Psoas muscle (tissue), 8 donors: ENCODE data around the gene FNIP1. TPM values are rescaled to one million over a fixed set of nuclear protein-coding genes. Genes with fewer than 3 reads are reported as not detected.

ENCODE experiments used
- ATAC-seq, 4 donors: fragments of 200-7000 bp; cut with Tn5 transposase; one replicate each; pipeline ENCODE4 v1.9.1; 2020; ENCODE audit warnings: moderate library complexity in 3 of 4, mild to moderate bottlenecking in 2 of 4
- DNase-seq, 2 donors: peaks; one replicate each; pipeline ENCODE4 v3.0.0-alpha.2; 2020
- H3K27ac ChIP-seq: fragments of 200-600 bp; one replicate; pipeline ENCODE4 v1.8.0; 2022
- H3K27me3 ChIP-seq, 3 donors: fragments of 200-600 bp in 1 of 3; one replicate each; pipeline versions ENCODE4 v1.6.1 to v1.8.0; 2013 to 2022; ENCODE audit warnings: low read length in 2 of 3, mild to moderate bottlenecking in 2 of 3, moderate library complexity in 1 of 3; ENCODE audit not compliant: insufficient read depth in 3 of 3
- H3K36me3 ChIP-seq, 2 donors: fragments of 200-600 bp in 1 of 2; one replicate each; pipeline versions ENCODE4 v1.6.1 to v1.8.0; 2013 to 2022; ENCODE audit warnings: low read depth in 1 of 2, mild to moderate bottlenecking in 1 of 2, moderate library complexity in 1 of 2; ENCODE audit not compliant: insufficient read depth in 1 of 2
- H3K4me1 ChIP-seq: fragments of 200-600 bp; one replicate; pipeline ENCODE4 v1.8.0; 2022
- H3K4me3 ChIP-seq: fragments of 200-600 bp; one replicate; pipeline ENCODE4 v1.8.0; 2022; ENCODE audit warnings: mild to moderate bottlenecking
- H3K9me3 ChIP-seq: fragments of 200-600 bp; one replicate; pipeline ENCODE4 v1.8.0; 2022
- WGBS, 3 donors: extraction: QIAGEN DNeasy Blood & Tissue Kit; methylation state at CpG; one replicate each; pipeline versions ENCODE4 v1.1.6 to v1.1.7; 2013; 5-methylcytosine and 5-hydroxymethylcytosine counted together
- intact Hi-C, 2 donors: fragments of 100-400 bp; cut with DNase I; formaldehyde crosslinking; loops; one replicate each; pipeline versions ENCODE4 v1.11.0 to v1.14.2; 2022
- polyA plus RNA-seq, 3 donors: library from polyadenylated mRNA; stranded (reverse); fragments of 200-250 nt; gene quantifications; one replicate each; pipeline ENCODE4 v1.2.3, GENCODE V29; 2013
- total RNA-seq, 4 donors: library from RNA; stranded (reverse); fragmentation: NEBNext Ultra II Directional in 2 of 4; extraction: Animal tissue kit (Norgen Biotek cat#: 25700) in 2 of 4; gene quantifications; one replicate each; pipeline versions ENCODE4 v1.2.1 to v1.2.4, GENCODE V29; 2021 to 2023
- TF ChIP-seq, protein P1 (sequence below): fragments of 200-600 bp; IDR thresholded peaks from one replicate; pipeline ENCODE4 v1.8.0; 2022; ENCODE audit warnings: antibody characterized with exemption
- donor health status: healthy with polysubstance abuse.
- donor health status: DM: no; HTN: no; CAD: no; lungs with moderate emphysema.
- donor health status: Bipolar disorder and iron deficiency.
- donor health status: healthy.
- donor health status: DM: yes; HTN: yes; CAD: no.
- donor health status: DM: no; HTN: no; CAD: no.
- donor health status: DM: no; HTN: no; CAD: no.
- donor health status: DM: yes; HTN: yes; CAD: no.

Gene FNIP1
- total and polyA plus RNA-seq, 7 donors = 6.4 to 45.2 (median 25.0) TPM

- H3K36me3 ChIP-seq = no peaks in the 10 kb centered on the region
- intact Hi-C loops = loop anchor here in 1 of 2 donors (1.0 kb wide), 1 partner anchor 10 kb away; no protein-coding TSS in a partner anchor
- no peaks in the 10 kb centered on the region for H3K27me3 ChIP-seq
- H3K4me3 ChIP-seq = no peak overlapping the region
- 30 to 52% (median 34%) methylated on average over 2 of the region's 2 CpGs for WGBS, 3 donors
- H3K4me1 ChIP-seq = peaks cover 49% of the 10 kb centered on the region
- TF ChIP-seq, protein P1, sequence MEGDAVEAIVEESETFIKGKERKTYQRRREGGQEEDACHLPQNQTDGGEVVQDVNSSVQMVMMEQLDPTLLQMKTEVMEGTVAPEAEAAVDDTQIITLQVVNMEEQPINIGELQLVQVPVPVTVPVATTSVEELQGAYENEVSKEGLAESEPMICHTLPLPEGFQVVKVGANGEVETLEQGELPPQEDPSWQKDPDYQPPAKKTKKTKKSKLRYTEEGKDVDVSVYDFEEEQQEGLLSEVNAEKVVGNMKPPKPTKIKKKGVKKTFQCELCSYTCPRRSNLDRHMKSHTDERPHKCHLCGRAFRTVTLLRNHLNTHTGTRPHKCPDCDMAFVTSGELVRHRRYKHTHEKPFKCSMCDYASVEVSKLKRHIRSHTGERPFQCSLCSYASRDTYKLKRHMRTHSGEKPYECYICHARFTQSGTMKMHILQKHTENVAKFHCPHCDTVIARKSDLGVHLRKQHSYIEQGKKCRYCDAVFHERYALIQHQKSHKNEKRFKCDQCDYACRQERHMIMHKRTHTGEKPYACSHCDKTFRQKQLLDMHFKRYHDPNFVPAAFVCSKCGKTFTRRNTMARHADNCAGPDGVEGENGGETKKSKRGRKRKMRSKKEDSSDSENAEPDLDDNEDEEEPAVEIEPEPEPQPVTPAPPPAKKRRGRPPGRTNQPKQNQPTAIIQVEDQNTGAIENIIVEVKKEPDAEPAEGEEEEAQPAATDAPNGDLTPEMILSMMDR = no peak
- peaks cover 2% of the 10 kb centered on the region for H3K9me3 ChIP-seq
- ATAC-seq = no peak
- DNase-seq = no peak
- peak overlapping the region; percentile 48 for H3K27ac ChIP-seq
These were observed 36.0 kb downstream of the FNIP1 start for GRCh38 chr5:131760793-131761192.

- ATAC-seq (no peak), DNase-seq (no peak)
- peaks cover 47% of the 10 kb centered on the region for H3K4me1 ChIP-seq
- peak overlapping the region; percentile 88 for H3K27ac ChIP-seq
- intact Hi-C loops = loop anchor here in 1 of 2 donors (5.0 kb wide), 1 partner anchor 38 kb away; the partner anchor contains the start of gene FNIP1
- H3K36me3 ChIP-seq = no peaks in the 10 kb centered on the region
- TF ChIP-seq, protein P1 = no peak
- H3K9me3 ChIP-seq = peaks cover 2% of the 10 kb centered on the region
- WGBS, 3 donors = 96 to 100% (median 100%) methylated on average over 1 of the region's 1 CpG
- no peak overlapping the region for H3K4me3 ChIP-seq
- no peaks in the 10 kb centered on the region for H3K27me3 ChIP-seq
These were observed 37.1 kb downstream of the FNIP1 start for GRCh38 chr5:131759704-131760103.

DNA sequence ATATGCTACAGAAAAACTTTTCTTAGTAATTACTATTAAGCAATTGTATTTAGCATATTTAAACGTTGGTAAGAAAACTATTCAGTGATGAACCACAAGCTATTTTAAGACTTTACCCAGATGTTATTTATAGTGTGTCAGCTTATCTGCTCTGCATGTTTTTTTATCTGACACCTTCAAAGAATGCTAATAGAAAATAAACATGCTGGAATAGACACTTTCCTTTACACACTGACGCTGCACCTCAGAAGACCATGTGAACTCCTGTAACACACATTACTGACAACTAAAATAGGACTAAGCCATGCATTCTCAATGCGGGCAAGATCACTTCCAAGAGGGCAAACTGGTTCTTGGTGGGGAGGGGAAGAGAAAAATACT lies 38.3 kb downstream of the FNIP1 start:
- intact Hi-C loops = loop anchor here in 1 of 2 donors (5.0 kb wide), 1 partner anchor 39 kb away; the partner anchor contains the start of gene FNIP1
- no peak for DNase-seq
- Histone ChIP-seq H3K9me3 (no peaks in the 10 kb centered on the region), H3K4me3 (peak overlapping the region; percentile 31), H3K36me3 (no peaks in the 10 kb centered on the region), H3K27me3 (no peaks in the 10 kb centered on the region), H3K27ac (peak overlapping the region; percentile 88), H3K4me1 (peaks cover 58% of the 10 kb centered on the region)
- TF ChIP-seq, protein P1 = no peak
- ATAC-seq = peak; percentile 70 to 91 (median 86)
- 13 to 19% (median 17%) methylated on average over 3 of the region's 3 CpGs for WGBS, 3 donors

DNA sequence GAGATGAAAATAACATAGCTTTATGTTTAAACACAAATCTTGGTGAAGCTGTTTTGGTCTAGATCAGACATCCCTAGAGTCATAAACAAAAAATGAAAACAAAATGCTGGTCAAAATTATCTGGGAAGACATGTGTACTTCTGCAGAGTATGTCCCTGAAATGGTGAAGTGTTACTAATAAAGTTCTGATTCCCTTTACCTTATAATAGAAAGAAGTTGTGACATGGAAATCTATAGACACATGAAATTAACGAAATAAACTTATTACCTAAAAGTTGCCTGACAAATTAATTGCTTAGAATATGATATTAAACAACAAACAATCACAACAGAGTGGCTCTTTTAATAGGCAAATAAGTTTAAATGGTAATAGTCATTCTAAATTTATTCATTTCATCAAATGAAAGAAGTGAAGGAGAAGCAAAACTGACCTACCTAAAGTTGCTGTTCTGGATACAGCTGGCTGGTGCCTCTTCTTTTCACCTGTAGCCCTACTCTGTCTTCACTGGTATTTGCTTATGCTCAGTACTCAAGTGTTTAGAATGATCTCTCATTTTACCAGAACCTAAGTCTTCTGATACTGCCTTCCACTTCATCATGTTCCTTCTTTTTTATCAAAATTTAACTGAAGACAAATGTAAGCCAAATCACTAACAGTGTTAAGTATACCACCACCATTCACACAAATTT lies 38.8 kb downstream of the FNIP1 start:
- Histone ChIP-seq H3K4me3 (peak overlapping the region; percentile 31), H3K9me3 (no peaks in the 10 kb centered on the region), H3K27ac (peak overlapping the region; percentile 88), H3K4me1 (peaks cover 63% of the 10 kb centered on the region), H3K27me3 (no peaks in the 10 kb centered on the region), H3K36me3 (no peaks in the 10 kb centered on the region)
- WGBS, 3 donors = 86 to 94% (median 90%) methylated on average over 1 of the region's 1 CpG
- ATAC-seq = peak in 3 of 4 donors; percentile 33 to 58 (median 42)
- no peak for DNase-seq
- TF ChIP-seq, protein P1 = no peak
- intact Hi-C loops = loop anchor here in 1 of 2 donors (5.0 kb wide), 1 partner anchor 39 kb away; the partner anchor contains the start of gene FNIP1
